RCC 7860 (cell line): ENCODE results near the gene SPTB.
A peak's percentile ranks its signal among the peaks of the same experiment; 100 is the strongest.

Source experiments
- DNase-seq: peaks from one replicate; pipeline ENCODE4 v3.0.0-alpha.2; 2015; ENCODE audit warnings: low spot score
- FAIRE-seq: peaks from 2 replicates; lab custom pipeline; 2012; peaks lifted over from hg19 to GRCh38; lab: Jason Lieb, UNC

The SPTB gene

DNA sequence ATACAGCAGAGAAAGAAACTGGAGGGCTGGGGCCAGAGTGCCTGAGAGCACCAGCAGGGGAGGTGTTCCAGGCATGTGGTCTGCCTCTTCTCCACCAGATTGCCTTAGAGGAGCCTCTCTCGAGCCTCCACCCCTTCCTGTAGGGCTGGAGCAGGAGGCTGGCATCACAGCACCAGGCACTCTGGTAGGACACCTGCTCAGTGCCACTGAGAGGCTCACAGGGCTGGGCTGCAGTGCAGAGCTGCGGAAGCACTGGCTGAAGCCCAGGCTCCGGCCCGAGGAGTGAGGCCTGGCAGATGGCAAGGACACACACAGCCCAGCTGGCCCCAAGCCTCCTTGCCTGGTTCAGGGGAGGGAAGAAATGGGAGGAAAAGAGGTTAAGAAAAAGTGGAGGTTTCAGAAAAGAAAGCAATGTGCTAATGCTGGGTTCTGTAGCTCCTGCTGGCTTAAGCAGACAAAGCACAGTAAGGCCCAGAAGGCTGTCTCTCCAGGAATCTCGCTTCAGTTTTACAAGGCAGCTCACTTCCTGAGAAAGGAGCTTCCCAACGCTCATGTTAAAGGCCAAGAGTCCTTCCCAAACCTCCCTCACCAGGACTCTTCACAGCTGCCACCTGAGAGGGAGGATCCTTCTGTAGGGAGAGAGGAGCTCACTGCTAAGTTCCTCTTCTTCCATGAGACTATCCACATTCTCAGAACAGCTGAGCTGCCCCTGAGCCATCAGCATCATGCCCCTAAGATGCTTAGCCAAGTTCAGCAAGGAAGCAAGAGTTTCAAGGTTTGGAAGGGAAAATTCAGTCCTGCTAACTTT, 23.8 kb downstream of the SPTB start:
- DNase-seq = no peak
- no peak for FAIRE-seq

- DNase-seq (no peak), FAIRE-seq (no peak)
Observed at GRCh38 chr14:64850369-64851137, 29.2 kb downstream of the SPTB start.

DNA sequence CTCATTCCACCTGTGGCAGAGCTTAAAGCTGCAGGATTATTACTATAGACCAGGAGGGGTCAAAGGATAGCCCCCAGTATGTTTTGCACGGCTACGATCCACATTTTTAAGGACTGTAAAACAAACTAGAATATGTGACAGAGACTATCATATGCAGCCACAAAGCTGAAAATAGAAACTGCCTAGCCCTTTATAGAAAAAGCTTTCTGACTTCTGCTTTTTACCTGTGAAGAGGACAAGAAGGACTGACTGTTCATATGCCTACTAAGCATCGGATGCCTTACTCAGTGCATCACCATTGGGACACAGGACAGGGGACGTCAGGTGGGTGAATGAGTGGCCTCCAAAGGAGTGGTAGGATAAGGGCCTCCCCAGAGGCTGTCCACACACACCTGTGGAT, 29.8 kb downstream of the SPTB start:
- FAIRE-seq (no peak), DNase-seq (no peak)

- DNase-seq (no peak), FAIRE-seq (no peak)
Observed at GRCh38 chr14:64848239-64848638, 31.5 kb downstream of the SPTB start.

DNA sequence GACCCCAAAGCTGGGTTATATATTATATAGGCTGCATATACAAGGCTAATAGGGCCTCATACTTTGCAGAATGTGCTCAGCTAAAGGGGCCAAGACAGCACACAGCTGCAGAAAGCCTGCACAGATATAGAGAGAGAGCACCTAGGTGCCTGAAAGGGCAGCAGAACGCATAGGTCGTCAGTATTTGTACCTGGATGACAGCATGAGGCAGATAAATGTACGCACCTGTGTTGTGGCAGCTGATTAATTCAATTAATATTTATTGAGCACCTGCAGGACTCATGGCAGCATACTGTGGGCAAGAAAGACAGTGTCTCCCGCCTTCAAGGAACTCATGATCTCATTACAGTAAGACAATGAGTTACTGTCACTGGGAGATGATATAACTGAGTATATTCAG, 33.4 kb downstream of the SPTB start:
- DNase-seq (no peak), FAIRE-seq (no peak)

GRCh38 chr14:64845878-64846277, 33.8 kb downstream of the SPTB start:
- no peak for FAIRE-seq
- peak; percentile 3 for DNase-seq

GRCh38 chr14:64844969-64845536, 34.7 kb downstream of the SPTB start:
- FAIRE-seq (no peak), DNase-seq (no peak)

- FAIRE-seq = no peak
- no peak for DNase-seq
Observed at GRCh38 chr14:64844272-64844671, 35.4 kb downstream of the SPTB start.

GRCh38 chr14:64843548-64843947, 36.2 kb downstream of the SPTB start:
- FAIRE-seq = no peak

GRCh38 chr14:64841772-64842750, 37.6 kb downstream of the SPTB start:
- no peak for DNase-seq
- FAIRE-seq = no peak

More at GRCh38 chr14:64843548-64843947, 36.2 kb downstream of the SPTB start:
- DNase-seq = no peak

DNA sequence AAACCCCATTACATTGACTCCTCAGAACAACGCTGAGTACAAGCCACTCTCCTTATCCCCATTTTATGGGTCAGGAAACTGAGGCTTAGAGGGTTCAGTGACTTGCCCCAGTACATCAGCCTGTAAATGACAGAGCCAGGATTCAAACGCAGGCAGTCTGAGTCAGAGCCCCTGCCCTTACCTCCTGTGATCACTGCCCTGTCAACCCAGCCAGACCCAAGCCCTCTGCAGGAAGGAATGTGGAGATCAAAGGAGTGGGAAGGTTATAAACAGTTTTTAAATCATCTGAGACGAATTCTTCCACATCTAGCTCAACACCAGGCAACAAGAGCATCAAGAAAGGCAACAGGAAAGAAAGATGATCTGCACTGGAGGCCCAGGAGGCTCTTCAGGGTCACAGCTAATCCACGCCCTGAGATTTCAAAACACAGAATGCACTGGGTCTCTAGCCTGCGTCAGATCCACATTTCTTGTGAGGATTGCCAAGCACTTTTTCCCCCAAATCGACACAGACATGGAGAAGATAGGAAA, 38.5 kb downstream of the SPTB start:
- FAIRE-seq = no peak
- peak; percentile 20 for DNase-seq

DNA sequence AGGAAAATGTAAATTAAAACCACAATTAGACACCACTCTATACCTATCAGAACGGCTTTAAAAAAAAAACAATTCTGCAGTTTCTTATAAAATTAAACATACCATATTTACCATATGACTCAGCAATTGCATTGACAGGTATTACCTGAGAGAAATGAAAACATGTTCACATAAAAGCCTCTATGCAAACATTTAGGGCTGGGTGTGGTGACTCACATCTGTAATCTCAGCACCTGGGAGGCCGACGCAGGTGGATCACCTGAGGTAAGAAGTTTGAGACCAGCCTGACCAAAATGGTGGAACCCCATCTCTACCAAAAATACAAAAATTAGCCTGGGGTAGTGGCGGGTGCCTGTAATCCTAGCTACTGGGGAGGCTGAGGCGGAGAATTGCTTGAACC, 41.1 kb downstream of the SPTB start:
- DNase-seq = no peak
- no peak for FAIRE-seq

DNA sequence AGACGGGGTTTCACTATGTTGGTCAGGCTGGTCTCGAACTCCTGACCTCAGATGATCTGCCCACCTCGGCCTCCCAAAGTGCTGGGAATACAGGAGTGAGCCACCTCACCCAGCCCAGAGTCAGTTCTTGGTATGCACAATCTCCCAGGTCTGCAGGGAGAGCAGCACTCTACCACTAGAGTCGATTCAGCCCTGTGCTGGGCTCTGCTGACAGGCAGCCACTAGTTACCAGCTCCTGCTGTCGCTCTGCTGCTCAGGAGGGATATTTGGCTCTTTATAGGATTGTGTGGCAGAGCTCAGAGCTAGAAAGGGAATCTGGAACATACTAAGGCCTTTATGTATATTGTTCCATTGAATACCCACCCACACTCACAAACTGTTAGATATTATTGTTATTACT, 44.3 kb downstream of the SPTB start:
- no peak for FAIRE-seq
- no peak for DNase-seq

DNA sequence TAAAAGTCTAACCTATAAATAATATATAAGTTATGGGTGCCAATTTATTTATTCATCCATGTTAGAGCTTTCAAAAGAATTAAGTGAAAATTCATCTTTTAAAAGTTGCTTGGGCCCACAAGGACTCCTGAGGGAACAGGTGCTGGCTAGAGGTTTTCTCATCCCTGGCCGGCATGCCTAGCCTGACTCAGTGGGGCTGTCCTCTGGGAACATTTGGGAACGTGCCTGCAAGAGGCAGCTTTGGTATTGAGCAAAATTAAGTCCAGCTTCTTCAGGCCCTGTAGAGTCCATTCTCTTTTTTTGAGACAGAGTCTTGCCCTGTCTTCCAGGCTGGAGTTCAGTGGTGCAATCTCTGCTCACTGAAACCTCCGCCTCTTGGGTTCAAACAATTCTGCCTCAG, 44.7 kb downstream of the SPTB start:
- DNase-seq = no peak
- FAIRE-seq = no peak

DNA sequence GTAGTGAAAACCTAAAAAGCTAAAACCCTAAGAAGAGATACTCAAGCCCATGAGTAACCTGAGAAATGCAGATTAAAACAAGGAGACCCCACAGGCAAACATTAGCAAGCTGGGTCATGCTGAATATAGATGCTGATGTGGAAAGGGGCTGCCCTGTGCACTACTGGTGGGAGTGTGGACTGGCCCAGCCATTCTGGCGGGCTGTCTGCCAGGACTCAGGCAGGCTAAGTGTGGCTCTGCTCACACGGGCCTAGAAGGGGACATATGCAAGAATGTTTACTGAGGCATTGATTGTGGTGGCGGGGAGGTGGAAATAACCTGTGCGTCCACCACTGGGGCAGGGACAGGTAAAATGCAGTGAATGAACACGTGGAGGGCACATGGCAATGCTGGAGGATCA, 48.3 kb downstream of the SPTB start:
- DNase-seq (no peak), FAIRE-seq (no peak)

GRCh38 chr14:64830961-64831360, 48.7 kb downstream of the SPTB start:
- DNase-seq (no peak), FAIRE-seq (no peak)

DNA sequence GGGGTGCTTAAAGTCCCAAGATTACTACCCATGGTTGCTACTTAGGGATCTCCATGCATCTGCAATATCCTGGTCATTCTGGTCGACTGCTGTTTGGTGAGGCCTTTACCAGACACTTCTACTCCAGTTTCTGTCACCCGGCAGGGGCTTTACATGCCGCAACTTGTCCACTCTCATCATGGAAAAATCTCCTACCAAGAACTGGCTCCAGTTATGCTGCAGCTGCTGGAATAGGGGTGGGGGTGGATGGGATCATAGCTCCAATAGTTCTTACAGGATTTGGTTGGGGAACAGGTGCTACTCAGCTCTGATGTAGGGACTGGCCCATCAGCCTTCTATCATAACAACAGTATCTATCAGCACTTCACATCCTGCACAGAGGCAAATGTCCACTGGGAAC, 51.6 kb downstream of the SPTB start:
- DNase-seq (no peak), FAIRE-seq (no peak)

GRCh38 chr14:64826845-64827244, 52.9 kb downstream of the SPTB start:
- DNase-seq (no peak), FAIRE-seq (no peak)

DNA sequence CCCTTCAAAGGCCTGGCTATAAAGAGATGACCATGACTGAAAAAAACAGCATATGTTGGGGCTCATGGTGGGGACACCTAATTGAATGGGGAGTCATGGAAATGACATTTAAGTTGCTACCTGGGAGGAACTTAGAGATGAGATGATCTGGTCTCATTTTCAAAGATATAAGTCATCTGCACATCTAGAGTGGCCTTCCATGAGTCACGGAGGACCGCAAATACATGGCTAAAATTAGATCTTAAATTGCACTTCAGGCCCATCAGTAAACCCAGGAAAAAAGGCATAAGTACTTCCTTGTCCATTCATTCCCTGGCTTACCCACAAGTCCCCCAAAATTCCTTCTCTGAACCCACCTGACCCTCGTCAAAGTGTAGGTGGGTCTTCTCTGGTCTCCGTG, 53.4 kb downstream of the SPTB start:
- FAIRE-seq (no peak), DNase-seq (no peak)

DNA sequence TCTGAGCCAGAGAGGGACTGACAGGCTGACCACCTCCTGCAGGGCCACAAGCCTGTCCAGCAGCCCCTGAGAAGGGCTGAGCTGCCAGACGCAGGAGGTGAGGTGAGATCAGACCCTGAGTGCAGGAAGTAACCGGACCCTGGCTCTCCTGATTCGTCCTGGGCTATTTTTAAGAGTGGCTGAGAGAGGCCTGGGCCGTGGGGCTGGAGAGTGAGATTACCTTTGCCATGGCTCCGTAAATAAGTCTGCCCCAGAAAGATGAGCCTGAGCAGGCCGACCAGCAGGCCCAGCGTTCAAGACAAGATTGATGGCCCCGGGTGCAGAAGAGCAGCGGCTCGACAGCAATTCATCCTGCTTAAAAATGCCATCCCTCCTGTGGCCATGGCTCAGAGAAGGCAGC, 54.2 kb downstream of the SPTB start:
- no peak for FAIRE-seq
- DNase-seq = no peak

GRCh38 chr14:64825006-64825405, 54.7 kb downstream of the SPTB start:
- no peak for DNase-seq
- FAIRE-seq = no peak
